ENCODE measurements around the gene PLEKHN1.

DNA sequence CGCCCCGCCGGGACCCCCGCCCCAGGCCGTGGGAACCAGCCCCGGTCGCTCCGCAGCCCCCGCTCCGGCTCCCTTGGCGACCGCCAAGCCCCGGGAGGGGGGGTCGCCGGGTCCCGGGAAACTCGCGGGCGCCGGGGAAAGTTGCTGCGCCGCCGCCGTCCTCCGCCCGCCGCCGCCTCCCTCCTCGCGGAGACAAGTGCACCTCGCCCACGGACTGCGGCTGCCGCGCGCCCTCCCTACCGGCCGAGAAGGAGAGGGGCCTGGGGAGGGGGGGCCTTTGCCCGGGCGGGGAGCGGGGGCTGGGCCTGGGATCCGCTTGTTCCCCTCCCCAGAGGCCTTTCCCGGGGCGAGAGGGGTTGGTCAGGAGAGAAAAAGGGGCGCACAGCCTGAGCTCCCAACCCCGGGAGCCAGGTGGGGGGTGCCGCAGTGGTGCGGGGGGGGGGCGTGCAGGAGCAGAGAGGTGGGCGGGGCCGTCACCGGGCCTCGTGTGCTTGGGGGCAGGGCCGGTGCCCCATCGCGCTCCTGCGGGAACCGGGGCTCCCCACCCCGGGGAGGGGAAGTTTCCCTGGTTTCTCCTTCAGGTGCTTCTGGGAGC, 54.2 kb downstream of the PLEKHN1 start:
- TF ChIP-seq POLR2AphosphoS5 (IDR thresholded peaks at IDR 0.05): no peak
- TF ChIP-seq, protein P1, sequence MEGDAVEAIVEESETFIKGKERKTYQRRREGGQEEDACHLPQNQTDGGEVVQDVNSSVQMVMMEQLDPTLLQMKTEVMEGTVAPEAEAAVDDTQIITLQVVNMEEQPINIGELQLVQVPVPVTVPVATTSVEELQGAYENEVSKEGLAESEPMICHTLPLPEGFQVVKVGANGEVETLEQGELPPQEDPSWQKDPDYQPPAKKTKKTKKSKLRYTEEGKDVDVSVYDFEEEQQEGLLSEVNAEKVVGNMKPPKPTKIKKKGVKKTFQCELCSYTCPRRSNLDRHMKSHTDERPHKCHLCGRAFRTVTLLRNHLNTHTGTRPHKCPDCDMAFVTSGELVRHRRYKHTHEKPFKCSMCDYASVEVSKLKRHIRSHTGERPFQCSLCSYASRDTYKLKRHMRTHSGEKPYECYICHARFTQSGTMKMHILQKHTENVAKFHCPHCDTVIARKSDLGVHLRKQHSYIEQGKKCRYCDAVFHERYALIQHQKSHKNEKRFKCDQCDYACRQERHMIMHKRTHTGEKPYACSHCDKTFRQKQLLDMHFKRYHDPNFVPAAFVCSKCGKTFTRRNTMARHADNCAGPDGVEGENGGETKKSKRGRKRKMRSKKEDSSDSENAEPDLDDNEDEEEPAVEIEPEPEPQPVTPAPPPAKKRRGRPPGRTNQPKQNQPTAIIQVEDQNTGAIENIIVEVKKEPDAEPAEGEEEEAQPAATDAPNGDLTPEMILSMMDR (IDR thresholded peaks at IDR 0.05): no peak
